ENCODE data around the gene LYPD6.
"Not testable (repeated sequence)": the region's sequence is repeated elsewhere in the genome, so short reads cannot be mapped to it uniquely, and the experiment has no call there.

The LYPD6 gene

GRCh38 chr2:149458502-149458901, 128.1 kb downstream of the LYPD6 start:
- DNase-seq, result no peak

GRCh38 chr2:149463328-149464002, 133.1 kb downstream of the LYPD6 start:
- DNase-seq, result no peak

- DNase-seq, result no peak
Observed at GRCh38 chr2:149464396-149464795, 134.0 kb downstream of the LYPD6 start.

GRCh38 chr2:149465873-149466272, 135.5 kb downstream of the LYPD6 start:
- no peak for DNase-seq

GRCh38 chr2:149466635-149467034, 136.2 kb downstream of the LYPD6 start:
- no peak for DNase-seq

GRCh38 chr2:149467436-149467835, 137.0 kb downstream of the LYPD6 start:
- no peak for DNase-seq

- no peak for DNase-seq
Observed at GRCh38 chr2:149468636-149469035, 138.2 kb downstream of the LYPD6 start.

GRCh38 chr2:149470046-149470445, 139.7 kb downstream of the LYPD6 start:
- no peak for DNase-seq

GRCh38 chr2:149472413-149472812, 142.0 kb downstream of the LYPD6 start:
- DNase-seq, result no peak

GRCh38 chr2:149473068-149473467, 142.7 kb downstream of the LYPD6 start:
- no peak for DNase-seq

GRCh38 chr2:149473521-149473920, 143.1 kb downstream of the LYPD6 start:
- DNase-seq, result no peak

- DNase-seq, result no peak
Observed at GRCh38 chr2:149483004-149483605, 152.7 kb downstream of the LYPD6 start.

- no peak for DNase-seq
Observed at GRCh38 chr2:149486664-149487063, 156.3 kb downstream of the LYPD6 start.

- DNase-seq, result no peak
Observed at GRCh38 chr2:149487189-149487588, 156.8 kb downstream of the LYPD6 start.

- no peak for DNase-seq
Observed at GRCh38 chr2:149488706-149489440, 158.5 kb downstream of the LYPD6 start.

- DNase-seq, result no peak
Observed at GRCh38 chr2:149489452-149489851, 159.1 kb downstream of the LYPD6 start.

GRCh38 chr2:149490296-149490695, 159.9 kb downstream of the LYPD6 start:
- DNase-seq, result no peak

- DNase-seq, result no peak
Observed at GRCh38 chr2:149492923-149493322, 162.5 kb downstream of the LYPD6 start.

- not testable (repeated sequence) for DNase-seq
Observed at GRCh38 chr2:149499204-149499603, 168.8 kb downstream of the LYPD6 start.

GRCh38 chr2:149506808-149507207, 176.4 kb downstream of the LYPD6 start:
- not testable (repeated sequence) for DNase-seq

- no peak for DNase-seq
Observed at GRCh38 chr2:149507974-149508373, 177.6 kb downstream of the LYPD6 start.

GRCh38 chr2:149513461-149513860, 183.1 kb downstream of the LYPD6 start:
- DNase-seq, result no peak

All from activated CD4-positive, CD25-positive, alpha-beta regulatory T cell (primary cell).